Tongue (tissue), 2 donors: ENCODE data around the gene HMCN2. TPM values are rescaled to one million over a fixed set of nuclear protein-coding genes. Genes with fewer than 3 reads are reported as not detected.

Experiments
- DNase-seq: peaks from one replicate; pipeline ENCODE4 v3.0.0-alpha.2; 2015
- total RNA-seq: library from RNA; depleted of rRNA; stranded (reverse); fragments of >200 nt; gene quantifications from one replicate; pipeline ENCODE4 v1.2.3, GENCODE V29; 2014

The HMCN2 gene
- total RNA-seq, 1 donor from 2014 or later, result 30.9 TPM

DNA sequence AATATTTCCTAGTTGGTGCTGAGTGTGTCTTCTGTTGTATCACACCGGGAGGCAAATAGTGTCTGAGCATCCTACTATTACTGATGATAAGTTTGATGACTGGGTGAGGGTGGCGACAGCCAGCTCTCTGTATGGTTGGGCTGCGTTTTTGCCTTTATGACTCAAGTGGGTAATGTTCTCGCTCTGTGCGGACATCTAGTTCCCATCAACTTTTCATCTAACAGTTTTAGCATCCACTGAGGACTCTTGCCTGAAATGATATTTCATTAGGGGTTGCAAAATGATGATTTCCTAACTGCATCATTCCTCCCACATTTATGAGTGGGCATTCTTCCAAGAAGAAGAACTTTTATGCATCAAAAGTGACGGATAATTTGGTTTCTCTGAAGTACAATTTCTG lies 26.5 kb downstream of the HMCN2 start:
- no peak for DNase-seq

DNA sequence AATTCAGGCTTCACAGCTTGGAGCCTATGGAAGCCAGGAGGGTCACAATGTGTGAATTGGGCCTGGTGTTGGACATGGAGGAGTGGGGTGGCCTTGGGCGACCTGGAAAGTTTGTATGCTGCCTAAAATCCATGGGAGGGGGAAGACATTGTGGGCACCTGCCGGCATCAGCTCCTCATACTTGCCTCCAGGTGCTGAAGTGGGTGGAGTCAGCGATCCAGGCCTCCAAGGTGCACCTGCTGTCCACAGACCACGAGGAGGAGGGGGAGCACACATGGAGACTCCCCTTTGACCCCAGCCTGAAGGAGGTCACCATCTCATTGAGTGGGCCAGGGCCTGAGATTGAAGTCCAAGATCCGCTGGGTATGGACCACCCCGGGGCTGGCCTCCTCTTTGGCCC lies 29.1 kb downstream of the HMCN2 start:
- no peak for DNase-seq

- no peak for DNase-seq
Measured at GRCh38 chr9:130295431-130295830, 29.9 kb downstream of the HMCN2 start.

DNA sequence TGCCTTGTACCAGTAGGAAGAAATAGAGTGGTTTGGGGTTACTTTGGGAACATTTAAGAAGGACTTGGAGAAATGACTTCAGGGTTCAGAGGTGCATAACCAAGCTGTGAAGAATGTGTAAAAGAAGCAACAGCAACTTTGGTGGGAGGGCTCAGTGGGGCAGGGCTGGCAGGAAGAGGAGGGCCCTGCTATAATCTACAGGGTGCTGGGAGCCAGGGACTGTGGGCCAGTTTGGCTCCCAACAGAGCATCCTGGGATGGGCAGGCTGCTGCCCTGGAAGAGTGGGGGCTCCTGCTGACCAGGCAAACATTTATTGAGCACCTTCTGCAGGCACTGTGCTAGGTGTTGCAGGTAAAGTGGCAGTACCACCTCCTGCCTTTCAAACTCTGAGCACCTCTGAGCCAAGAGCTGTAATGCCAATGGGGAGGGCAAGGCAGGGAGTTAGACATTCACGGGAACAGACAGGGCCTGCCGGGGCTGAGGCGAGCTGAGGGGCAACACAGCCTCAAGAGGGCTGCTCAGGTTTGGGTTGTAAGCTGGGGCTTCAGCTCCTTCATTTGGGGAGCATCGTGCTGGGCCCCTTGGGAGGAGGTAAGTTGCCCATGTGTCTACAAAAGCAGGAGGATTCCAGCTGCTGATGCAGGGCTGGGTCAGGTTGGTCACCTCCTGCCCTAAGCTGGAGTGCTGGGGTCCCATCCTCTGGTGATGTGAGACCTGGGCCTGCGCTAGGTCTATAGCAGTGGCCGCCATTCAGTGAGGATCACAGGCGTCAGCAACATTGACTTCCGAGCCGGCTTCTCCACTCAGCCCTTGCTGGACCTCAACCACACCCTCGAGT lies 30.6 kb downstream of the HMCN2 start:
- no peak for DNase-seq

- DNase-seq, result no peak
Measured at GRCh38 chr9:130296783-130297055, 31.2 kb downstream of the HMCN2 start.

- DNase-seq, result no peak
Measured at GRCh38 chr9:130297371-130297770, 31.8 kb downstream of the HMCN2 start.

GRCh38 chr9:130298662-130299279 lies 33.2 kb downstream of the HMCN2 start:
- DNase-seq, result peak; percentile 43

- DNase-seq, result no peak
Measured at GRCh38 chr9:130299785-130300615, 34.4 kb downstream of the HMCN2 start.

DNA sequence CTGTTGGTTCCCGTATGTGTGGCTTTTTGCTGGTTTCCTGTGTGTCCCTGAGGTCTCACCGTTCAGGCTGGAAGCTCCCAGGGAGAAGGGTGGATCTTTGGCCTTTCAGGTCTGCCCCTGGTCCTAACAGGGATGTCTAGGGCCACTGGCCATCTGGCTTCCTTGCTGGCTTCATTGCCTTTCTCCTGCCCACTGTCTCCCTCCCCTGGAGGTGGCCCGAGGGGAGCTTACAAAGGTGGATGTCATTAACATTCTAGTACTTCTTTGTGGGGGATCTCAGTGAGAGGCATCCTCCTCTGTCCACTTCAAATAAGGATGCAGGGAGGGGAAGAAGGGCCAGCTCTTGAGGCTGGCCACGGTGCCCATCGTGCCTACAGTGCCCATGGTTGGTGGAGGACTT lies 35.2 kb downstream of the HMCN2 start:
- DNase-seq, result no peak

DNA sequence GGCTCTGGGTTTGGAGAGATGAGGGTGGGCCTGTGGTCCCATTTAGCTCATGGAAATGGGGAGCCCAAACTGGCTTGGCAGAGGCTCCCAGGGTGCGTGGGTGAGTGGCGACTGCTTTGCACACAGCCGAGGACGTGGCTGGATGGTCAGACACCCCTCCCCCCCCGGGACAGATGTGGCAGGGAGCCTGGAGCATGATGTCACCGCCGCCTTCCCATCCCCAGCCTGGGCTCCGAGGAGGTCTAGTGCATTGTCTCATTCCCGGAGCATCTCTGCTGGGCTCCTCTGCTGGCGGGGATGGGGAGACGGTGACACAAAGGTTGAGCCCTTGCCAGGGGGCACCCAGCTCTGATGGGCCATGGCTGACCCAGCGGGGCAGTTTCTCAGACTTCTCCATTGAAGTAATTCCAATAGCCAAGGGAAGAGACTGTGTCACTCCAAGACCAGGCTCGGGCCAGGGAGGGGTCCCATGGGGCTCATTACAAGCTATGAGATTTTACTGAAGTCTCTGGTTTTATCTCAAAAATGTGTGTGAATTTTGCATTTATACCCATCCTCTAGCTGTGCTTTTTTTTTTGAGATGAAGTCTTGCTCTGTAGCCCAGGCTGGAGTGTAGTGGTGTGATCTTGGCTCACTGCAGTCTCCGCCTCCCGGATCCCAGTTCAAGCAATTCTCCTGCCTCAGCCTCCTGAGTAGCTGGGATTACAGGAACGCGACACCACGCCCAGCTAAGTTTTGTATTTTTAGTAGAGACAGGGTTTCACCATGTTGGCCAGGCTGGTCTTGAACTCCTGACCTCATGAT lies 36.1 kb downstream of the HMCN2 start:
- no peak for DNase-seq

DNA sequence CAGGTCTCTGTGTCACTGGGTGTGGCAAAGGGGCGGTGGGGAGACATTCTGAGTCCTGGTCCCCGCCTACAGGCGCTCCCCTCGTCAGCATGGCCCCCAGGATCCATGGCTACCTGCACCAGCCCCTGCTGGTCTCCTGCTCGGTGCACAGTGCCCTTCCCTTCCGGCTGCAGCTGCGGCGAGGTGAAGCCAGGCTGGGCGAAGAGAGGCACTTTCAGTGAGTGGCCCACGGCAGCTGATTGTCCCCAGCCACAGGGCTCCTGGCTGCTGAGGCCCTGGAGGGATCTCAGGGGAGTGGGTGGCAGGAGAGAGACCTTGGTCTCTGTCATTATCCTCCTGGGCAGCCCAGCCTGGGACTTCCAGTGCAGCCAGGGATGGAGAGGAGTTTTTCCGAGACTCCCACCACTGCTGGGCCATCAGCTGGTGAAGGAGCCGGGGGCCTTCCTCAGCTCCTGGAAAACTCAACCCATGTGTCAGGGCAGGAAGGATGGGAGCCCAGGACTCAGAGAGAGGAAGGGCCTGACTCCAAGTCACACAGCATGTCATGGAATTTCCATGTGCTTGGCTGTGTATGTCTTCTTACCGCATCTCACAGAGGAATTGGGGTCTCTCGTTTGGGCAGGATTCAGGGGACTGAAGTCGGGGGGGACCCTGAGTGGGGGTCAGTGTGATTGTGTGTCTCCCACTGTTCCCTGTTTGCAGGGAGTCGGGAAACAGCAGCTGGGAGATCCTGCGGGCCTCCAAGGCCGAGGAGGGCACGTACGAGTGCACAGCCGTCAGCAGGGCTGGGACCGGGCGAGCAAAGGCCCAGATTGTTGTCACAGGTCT lies 37.4 kb downstream of the HMCN2 start:
- no peak for DNase-seq

DNA sequence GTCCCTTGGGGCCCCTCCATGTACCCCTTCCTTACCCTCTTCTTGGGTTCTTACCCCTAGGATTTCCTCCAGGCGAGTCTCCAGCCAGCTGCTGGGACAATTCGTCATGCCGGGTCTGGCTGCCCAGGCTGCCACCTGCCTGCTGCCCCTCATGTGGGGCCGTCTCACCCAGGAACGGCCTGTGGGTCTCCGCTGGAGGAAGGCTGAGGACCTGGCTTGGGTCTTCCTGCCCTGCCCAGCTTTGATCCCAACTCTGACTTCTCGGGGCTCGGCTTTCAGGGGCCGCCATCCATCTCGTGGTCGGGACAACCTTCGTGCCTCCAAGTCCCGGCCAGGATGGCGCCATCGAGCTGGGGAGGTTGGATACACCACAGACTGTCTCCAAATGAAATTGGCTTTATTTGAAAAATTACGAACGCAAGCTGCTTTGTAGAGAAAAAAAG lies 38.1 kb downstream of the HMCN2 start:
- DNase-seq, result peak; percentile 55

GRCh38 chr9:130304116-130304515 lies 38.6 kb downstream of the HMCN2 start:
- no peak for DNase-seq

- DNase-seq, result no peak
Measured at GRCh38 chr9:130304643-130305042, 39.1 kb downstream of the HMCN2 start.

- peak; percentile 37 for DNase-seq
Measured at GRCh38 chr9:130305381-130305780, 39.8 kb downstream of the HMCN2 start.

DNA sequence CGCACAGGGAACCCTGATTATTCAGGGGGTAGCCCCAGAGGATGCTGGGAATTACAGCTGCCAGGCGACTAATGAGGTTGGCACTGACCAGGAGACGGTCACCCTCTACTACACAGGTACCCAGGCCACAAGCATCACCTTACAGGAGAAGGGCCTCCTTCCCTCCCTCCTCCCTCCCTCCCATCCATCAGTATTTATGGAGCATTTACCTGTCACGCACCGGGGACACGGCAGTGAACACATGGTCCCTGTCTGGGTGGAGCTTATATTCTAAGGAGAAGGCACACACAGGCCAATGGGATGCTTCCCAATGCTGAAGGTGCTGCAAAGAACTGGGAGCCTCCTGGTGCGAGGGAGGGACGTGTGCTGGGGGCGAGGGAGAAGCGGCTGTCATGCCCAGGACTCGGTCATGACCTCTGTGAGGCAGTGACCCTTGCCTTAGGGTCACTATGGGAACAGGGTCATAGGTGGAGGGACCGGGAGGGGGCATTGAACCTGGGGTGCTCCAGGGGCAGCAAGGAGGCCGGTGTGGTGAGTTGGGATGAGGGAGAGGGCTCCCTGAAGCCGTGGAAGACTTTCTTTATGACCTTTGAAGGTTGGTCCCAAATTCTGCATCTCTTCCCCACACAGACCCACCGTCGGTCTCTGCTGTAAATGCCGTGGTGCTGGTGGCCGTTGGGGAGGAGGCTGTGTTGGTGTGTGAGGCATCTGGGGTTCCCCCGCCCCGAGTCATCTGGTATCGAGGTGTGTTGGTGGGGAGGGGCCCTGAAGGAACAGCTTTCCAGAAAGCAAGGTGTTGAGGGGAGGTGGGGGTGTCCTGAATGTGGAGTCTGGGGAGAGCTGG lies 41.5 kb downstream of the HMCN2 start:
- no peak for DNase-seq

- DNase-seq, result no peak
Measured at GRCh38 chr9:130307667-130307943, 42.0 kb downstream of the HMCN2 start.

DNA sequence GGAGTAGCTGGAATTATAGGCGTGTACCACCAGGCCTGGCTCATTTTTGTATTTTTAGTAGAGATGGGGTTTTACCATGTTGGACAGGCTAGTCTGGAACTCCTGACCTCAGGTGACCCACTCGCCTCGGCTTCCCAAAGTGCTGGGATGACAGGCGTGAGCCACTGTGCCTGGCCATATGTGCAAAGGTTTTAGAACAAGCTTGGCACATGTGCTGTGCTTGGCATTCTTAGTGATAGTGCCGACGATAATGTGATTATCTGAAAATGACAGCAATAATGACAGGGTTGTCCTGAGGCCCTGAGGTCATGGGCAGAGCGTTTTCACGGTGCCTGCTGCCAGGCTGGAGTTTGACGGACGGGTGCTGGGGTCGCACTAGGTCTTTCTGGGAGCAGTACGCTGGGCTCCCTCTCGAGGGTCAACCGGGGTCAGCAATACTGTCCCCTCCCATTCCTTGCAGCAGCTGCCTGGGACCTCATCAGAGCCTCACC lies 42.6 kb downstream of the HMCN2 start:
- no peak for DNase-seq

DNA sequence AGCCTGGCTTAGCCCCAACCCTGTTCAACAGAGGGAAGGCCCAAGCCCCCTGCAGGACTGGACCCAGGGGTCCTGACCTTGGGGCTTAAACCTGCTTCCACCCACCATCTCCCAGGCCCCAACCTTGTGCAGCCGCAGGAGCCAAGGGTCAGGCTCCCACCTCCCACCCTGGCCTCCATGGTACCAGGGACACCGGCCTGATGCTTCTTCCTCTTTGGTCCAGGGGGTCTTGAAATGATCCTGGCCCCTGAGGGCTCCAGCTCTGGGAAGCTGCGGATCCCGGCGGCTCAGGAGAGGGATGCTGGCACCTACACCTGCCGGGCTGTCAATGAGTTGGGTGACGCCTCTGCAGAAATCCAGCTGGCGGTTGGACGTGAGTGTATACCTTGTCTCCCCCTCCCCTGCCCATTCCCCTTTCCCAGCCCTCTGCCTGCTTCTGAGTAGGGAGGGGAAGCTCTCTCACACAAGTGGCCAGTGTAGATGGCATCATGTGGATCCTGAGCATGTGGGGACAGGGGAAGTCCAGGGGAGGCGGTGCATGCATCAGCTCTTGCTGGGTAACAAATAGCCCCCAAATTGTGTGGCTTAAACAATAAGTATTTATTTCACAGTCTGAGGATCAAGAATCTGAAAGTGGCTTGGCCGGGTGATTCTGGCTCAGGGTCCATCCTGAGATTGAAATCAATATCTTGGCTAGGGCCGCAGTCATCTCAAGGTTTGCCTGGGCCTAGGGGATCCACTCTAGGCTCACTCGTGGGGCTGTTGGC lies 44.3 kb downstream of the HMCN2 start:
- no peak for DNase-seq

GRCh38 chr9:130310456-130310855 lies 44.9 kb downstream of the HMCN2 start:
- DNase-seq, result no peak
